Gastrocnemius medialis (tissue), 4 donors: ENCODE results near the gene KLK15. TPM values are rescaled to one million over a fixed set of nuclear protein-coding genes. Genes with fewer than 3 reads are reported as not detected.

ENCODE experiments used
- ATAC-seq, 2 donors: fragments of 150-250 bp; one replicate each; pipeline ENCODE4 v1.9.1; 2016
- DNase-seq, 2 donors: peaks; one replicate each; pipeline ENCODE4 v3.0.0-alpha.2; 2019
- H3K27ac ChIP-seq, 4 donors: fragments of 200-600 bp; sonication (generic); 1 replicate in 1 of 4; 2 replicates in 3 of 4; pipeline ENCODE4 v1.5.1; 2016 to 2018; ENCODE audit warnings: mild to moderate bottlenecking in 2 of 4, moderate library complexity in 1 of 4
- H3K27me3 ChIP-seq, 3 donors: fragments of 200-600 bp; sonication (generic) in 2 of 3; 1 replicate in 1 of 3; 2 replicates in 2 of 3; pipeline versions ENCODE4 v1.5.1 to v1.6.0; 2016 to 2019; ENCODE audit warnings: mild to moderate bottlenecking in 1 of 3, moderate library complexity in 1 of 3
- H3K36me3 ChIP-seq, 2 donors: fragments of 200-600 bp; sonication (generic) in 1 of 2; one replicate each; pipeline ENCODE4 v1.5.1; 2017 to 2018
- H3K4me1 ChIP-seq, 2 donors: fragments of 200-600 bp; sonication (generic) in 1 of 2; one replicate each; pipeline ENCODE4 v1.5.1; 2016 to 2017; ENCODE audit warnings: mild to moderate bottlenecking in 2 of 2
- H3K4me3 ChIP-seq, 4 donors: fragments of 200-600 bp; sonication (generic) in 3 of 4; 1 replicate in 1 of 4; 2 replicates in 3 of 4; pipeline ENCODE4 v1.5.1; 2016 to 2019; ENCODE audit warnings: mild to moderate bottlenecking in 2 of 4
- H3K9me3 ChIP-seq, 3 donors: fragments of 200-600 bp; sonication (generic) in 2 of 3; 1 replicate in 1 of 3; 2 replicates in 2 of 3; pipeline ENCODE4 v1.5.1; 2016 to 2019
- CTCF ChIP-seq, 5 experiments: fragments of 450-650 bp in 3 of 5; fragments of 200-600 bp in 2 of 5; sonication (generic) in 2 of 5; IDR thresholded peaks in 4 of 5; conservative IDR thresholded peaks in 1 of 5; 1 replicate in 4 of 5; 2 replicates in 1 of 5; pipeline ENCODE4 v1.5.1; 2016 to 2019; ENCODE audit warnings: antibody characterized with exemption in 5 of 5, mild to moderate bottlenecking in 3 of 5, moderate library complexity in 3 of 5
- POLR2A ChIP-seq, 2 donors: fragments of 450-650 bp; IDR thresholded peaks; one replicate each; pipeline ENCODE4 v1.6.1; 2017; ENCODE audit warnings: antibody characterized with exemption in 2 of 2, mild to moderate bottlenecking in 2 of 2, moderate library complexity in 2 of 2
- in situ Hi-C, 4 donors: fragments of 200-750 bp; cut with MboI; loops; one replicate each; pipeline versions ENCODE4 v1.15.0 to v1.8.0; 2017; ENCODE audit warnings: low sequenced_read_pairs in 4 of 4
- intact Hi-C: fragments of 100-400 bp; cut with DNase I; formaldehyde crosslinking; loops from one replicate; pipeline ENCODE4 v1.15.1; 2023; ENCODE audit warnings: low total_unique reads
- total RNA-seq, 4 donors: library from RNA; depleted of rRNA; stranded (reverse); fragments of >200 nt; gene quantifications; one replicate each; pipeline versions ENCODE4 v1.1.0 to v1.2.3, GENCODE V29; 2016

KLK15 gene
- total RNA-seq, 4 donors from 2014 or later: not detected

- Histone ChIP-seq H3K4me1 (peaks cover 0 to 3% of the 10 kb centered on the region in 2 donors), H3K36me3 (no peaks in the 10 kb centered on the region), H3K27me3 (peaks cover 20 to 57% (median 21%) of the 10 kb centered on the region in 3 donors), H3K27ac (no peak overlapping the region), H3K9me3 (no peaks in the 10 kb centered on the region), H3K4me3 (no peak overlapping the region)
- in situ Hi-C loops: no loop called here
- no peak for TF ChIP-seq CTCF (IDR thresholded peaks at IDR 0.05 in 4 of 5, conservative IDR thresholded peaks at IDR 0.05 in 1 of 5)
- TF ChIP-seq POLR2A (IDR thresholded peaks at IDR 0.05): no peak
- DNase-seq: no peak
- ATAC-seq: no peak
- intact Hi-C loops: no loop called here
These were observed 411 bp upstream of the KLK15 start for GRCh38 chr19:50833802-50834167.

GRCh38 chr19:50832666-50833065 lies 708 bp downstream of the KLK15 start:
- Histone ChIP-seq H3K36me3 (no peaks in the 10 kb centered on the region), H3K9me3 (no peaks in the 10 kb centered on the region), H3K4me3 (no peak overlapping the region), H3K27ac (no peak overlapping the region), H3K27me3 (peaks cover 20 to 47% (median 21%) of the 10 kb centered on the region in 3 donors), H3K4me1 (peaks cover 0 to 3% of the 10 kb centered on the region in 2 donors)
- ATAC-seq (no peak), DNase-seq (no peak)
- TF ChIP-seq POLR2A (IDR thresholded peaks at IDR 0.05) (no peak), CTCF (IDR thresholded peaks at IDR 0.05 in 4 of 5, conservative IDR thresholded peaks at IDR 0.05 in 1 of 5) (no peak)
- intact Hi-C loops: no loop called here
- in situ Hi-C loops: no loop called here

- no peaks in the 10 kb centered on the region for H3K9me3 ChIP-seq
- ATAC-seq: no peak
- peaks cover 0 to 3% of the 10 kb centered on the region in 2 donors for H3K4me1 ChIP-seq
- H3K27me3 ChIP-seq: peaks cover 9 to 31% (median 13%) of the 10 kb centered on the region in 3 donors
- no peak overlapping the region for H3K4me3 ChIP-seq
- no peak for DNase-seq
- TF ChIP-seq CTCF (IDR thresholded peaks at IDR 0.05 in 4 of 5, conservative IDR thresholded peaks at IDR 0.05 in 1 of 5) (no peak), POLR2A (IDR thresholded peaks at IDR 0.05) (no peak)
- intact Hi-C loops (no loop called here), in situ Hi-C loops (no loop called here)
- no peak overlapping the region for H3K27ac ChIP-seq
- H3K36me3 ChIP-seq: no peaks in the 10 kb centered on the region
These were observed 2.4 kb downstream of the KLK15 start for GRCh38 chr19:50831026-50831396.

GRCh38 chr19:50830266-50831025 lies 2.9 kb downstream of the KLK15 start:
- Histone ChIP-seq H3K27me3 (peaks cover 7 to 26% (median 10%) of the 10 kb centered on the region in 3 donors), H3K27ac (no peak overlapping the region), H3K4me3 (no peak overlapping the region), H3K36me3 (no peaks in the 10 kb centered on the region), H3K4me1 (no peaks in the 10 kb centered on the region), H3K9me3 (no peaks in the 10 kb centered on the region)
- ATAC-seq: no peak
- in situ Hi-C loops: no loop called here
- intact Hi-C loops: no loop called here
- TF ChIP-seq POLR2A (IDR thresholded peaks at IDR 0.05) (no peak), CTCF (IDR thresholded peaks at IDR 0.05 in 4 of 5, conservative IDR thresholded peaks at IDR 0.05 in 1 of 5) (no peak)
- no peak for DNase-seq
